ENCODE data around the gene CENPH.
A peak's percentile ranks its signal among the peaks of the same experiment; 100 is the strongest.

The CENPH gene

DNA sequence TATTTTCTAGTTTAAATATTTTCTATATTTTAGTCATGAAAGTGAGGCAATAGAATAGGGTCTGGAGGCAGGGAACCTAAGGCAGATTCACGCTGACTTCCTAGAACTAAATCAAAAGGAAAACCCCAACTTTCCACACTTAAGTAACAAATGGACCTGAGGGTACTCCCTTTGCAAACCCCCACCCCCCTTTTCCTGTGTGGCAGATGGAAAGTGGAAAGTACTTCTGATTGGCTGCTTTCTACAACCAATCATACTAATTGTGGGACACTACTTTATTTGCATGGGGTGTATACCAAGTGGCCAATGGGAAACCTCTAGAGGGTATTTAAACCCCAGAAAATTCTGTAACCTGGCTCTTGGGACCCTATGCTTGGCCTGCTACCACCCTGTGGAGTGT is 4.8 kb upstream of the CENPH start:
- TF ChIP-seq, protein P1, sequence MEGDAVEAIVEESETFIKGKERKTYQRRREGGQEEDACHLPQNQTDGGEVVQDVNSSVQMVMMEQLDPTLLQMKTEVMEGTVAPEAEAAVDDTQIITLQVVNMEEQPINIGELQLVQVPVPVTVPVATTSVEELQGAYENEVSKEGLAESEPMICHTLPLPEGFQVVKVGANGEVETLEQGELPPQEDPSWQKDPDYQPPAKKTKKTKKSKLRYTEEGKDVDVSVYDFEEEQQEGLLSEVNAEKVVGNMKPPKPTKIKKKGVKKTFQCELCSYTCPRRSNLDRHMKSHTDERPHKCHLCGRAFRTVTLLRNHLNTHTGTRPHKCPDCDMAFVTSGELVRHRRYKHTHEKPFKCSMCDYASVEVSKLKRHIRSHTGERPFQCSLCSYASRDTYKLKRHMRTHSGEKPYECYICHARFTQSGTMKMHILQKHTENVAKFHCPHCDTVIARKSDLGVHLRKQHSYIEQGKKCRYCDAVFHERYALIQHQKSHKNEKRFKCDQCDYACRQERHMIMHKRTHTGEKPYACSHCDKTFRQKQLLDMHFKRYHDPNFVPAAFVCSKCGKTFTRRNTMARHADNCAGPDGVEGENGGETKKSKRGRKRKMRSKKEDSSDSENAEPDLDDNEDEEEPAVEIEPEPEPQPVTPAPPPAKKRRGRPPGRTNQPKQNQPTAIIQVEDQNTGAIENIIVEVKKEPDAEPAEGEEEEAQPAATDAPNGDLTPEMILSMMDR (IDR thresholded peaks at IDR 0.05; ENCODE audit: borderline replicate concordance, insufficient read depth, low read depth, low read length) = no peak
- H3K4me3 ChIP-seq (ENCODE audit: low read depth, low read length) = no peak overlapping the region

DNA sequence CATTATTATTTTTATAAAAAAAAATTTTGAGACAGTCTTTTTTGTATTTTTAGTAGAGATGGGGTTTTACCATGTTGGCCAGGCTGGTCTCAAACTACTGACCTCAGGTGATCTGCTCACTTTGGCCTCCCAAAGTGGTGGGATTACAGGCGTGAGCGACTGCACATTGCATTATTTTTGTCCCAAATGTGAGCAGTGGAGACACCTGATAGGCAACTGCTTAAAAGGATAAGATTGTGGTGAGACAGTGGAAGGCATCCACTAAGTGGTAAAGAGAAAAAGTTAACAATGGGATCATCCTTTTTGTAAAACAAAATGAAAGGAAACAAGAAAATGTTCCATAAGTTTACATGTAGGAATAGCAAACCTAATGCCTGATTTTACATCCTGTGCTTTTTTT is 2.0 kb upstream of the CENPH start:
- H3K4me3 ChIP-seq (ENCODE audit: low read depth, low read length) = no peak overlapping the region
- TF ChIP-seq, protein P1 (IDR thresholded peaks at IDR 0.05; ENCODE audit: borderline replicate concordance, insufficient read depth, low read depth, low read length) = no peak

DNA sequence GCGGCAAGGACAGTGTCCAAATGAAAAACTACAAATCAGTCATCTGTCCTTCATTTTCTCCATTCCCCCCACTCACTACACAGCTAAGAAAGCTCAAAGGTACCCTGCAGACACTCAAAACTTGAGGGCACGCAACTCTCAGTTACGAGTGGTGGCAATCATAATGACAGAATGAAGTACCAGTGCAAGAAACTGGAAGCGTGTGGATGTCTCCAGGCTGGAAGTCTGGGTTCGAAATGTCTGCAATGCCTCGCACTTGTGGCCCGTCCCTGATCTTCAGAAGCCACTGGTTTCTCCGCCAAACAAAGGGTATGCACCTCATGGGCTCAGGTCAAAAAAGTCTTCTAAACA is 597 bp upstream of the CENPH start:
- H3K4me3 ChIP-seq (ENCODE audit: low read depth, low read length) = peak overlapping the region; percentile 95
- TF ChIP-seq, protein P1 (IDR thresholded peaks at IDR 0.05; ENCODE audit: borderline replicate concordance, insufficient read depth, low read depth, low read length) = no peak

DNA sequence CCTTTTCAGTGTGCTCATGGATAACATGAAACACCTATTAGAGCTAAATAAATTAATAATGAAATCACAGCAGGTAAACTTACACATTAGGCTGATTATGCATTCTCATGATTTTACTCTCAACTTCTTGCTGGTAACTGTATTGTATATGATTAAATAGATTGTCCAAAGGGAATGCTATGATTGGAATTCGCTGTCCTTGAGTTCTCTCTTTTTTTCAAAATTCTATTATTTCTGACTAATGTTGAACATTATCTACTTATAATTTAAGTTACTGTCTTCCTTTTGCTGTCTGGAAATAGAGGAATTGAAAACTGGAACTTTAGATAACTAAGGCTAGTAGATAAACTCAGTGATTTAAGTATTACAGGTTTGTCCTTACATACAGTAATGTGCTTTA is 13.1 kb downstream of the CENPH start:
- TF ChIP-seq, protein P1 (IDR thresholded peaks at IDR 0.05; ENCODE audit: borderline replicate concordance, insufficient read depth, low read depth, low read length) = no peak
- H3K4me3 ChIP-seq (ENCODE audit: low read depth, low read length) = no peak overlapping the region

DNA sequence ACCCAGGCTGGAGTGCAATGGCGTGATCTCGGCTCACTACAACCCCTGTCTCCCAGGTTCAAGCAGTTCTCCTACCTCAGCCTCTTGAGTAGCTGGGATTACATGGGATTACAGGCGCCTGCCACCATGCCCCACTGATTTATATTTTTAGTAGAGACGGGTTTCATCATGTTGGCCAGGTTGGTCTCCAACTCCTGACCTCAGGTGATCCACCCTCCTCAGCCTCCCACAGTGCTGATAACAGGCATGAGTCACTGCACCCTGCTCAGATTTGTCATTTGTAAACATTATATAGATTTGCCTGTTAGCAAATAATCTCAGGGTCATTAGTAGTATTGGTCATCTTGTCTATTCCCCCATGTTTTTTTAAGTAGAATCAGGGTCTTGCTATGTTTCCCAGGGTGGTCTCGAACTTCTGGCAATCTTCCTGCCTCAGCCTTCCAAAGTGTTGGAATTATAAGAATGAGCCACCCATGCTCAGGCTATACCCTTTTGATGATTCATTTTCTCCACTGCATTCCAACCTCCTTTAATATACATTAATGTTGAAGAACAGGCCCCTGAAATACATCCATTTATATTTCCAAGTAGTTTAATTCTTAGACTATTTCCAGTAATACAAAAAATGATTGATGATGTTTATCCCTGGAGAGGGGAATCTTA is 17.3 kb downstream of the CENPH start:
- H3K4me3 ChIP-seq (ENCODE audit: low read depth, low read length) = no peak overlapping the region
- TF ChIP-seq, protein P1 (IDR thresholded peaks at IDR 0.05; ENCODE audit: borderline replicate concordance, insufficient read depth, low read depth, low read length) = no peak

DNA sequence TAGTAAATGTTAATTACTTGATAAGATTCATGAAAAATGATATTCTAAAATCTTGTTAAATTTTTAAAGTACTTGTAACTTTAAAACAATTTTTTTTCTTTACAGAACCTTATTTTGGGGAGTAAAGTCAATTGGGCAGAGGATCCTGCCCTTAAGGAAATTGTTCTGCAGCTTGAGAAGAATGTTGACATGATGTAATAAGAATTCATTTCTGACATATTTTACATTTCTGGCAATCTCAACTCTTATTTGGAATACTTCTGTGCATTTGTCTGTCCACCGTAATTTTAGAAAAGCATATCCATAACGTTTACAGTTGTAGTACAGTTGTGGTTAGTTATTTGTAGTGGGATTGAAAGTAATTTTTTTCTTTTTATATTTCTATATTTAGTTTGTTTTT is 20.2 kb downstream of the CENPH start:
- H3K4me3 ChIP-seq (ENCODE audit: low read depth, low read length) = no peak overlapping the region
- TF ChIP-seq, protein P1 (IDR thresholded peaks at IDR 0.05; ENCODE audit: borderline replicate concordance, insufficient read depth, low read depth, low read length) = no peak

DNA sequence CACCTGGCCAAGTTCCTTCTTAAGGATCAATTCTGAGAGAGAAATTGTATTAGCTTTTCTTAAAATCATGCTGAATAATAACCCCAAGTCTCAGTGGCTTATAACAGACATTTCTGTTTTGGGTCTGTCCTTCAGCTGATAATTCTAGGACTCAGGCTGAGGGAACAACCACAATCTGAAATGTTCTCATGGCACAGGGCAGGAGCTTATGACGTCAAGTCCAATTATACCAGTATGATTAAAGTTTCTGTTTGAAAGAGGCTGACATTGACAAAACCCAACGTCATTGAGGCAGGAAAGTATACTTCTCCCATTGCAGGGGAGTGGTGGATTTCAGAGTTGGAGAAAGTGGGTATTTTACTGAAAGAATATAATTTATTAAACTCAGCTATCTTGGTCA is 21.8 kb downstream of the CENPH start:
- TF ChIP-seq, protein P1 (IDR thresholded peaks at IDR 0.05; ENCODE audit: borderline replicate concordance, insufficient read depth, low read depth, low read length) = no peak

More for the DNA sequence above, 21.8 kb downstream of the CENPH start:
- no peak overlapping the region for H3K4me3 ChIP-seq (ENCODE audit: low read depth, low read length)

Data from GM12875 (cell line).